Measurements from ENCODE around the gene OLFML1. TPM values are rescaled to one million over a fixed set of nuclear protein-coding genes. Genes with fewer than 3 reads are reported as not detected.

Gene OLFML1
- total and polyA plus RNA-seq, 2 donors = 15.7 to 48.0 TPM

GRCh38 chr11:7522121-7522520 lies 36.8 kb downstream of the OLFML1 start:
- Histone ChIP-seq H3K4me1 (ENCODE audit: insufficient read depth) (peaks cover 2% of the 10 kb centered on the region), H3K4me3 (ENCODE audit: low read depth, low read length) (no peak overlapping the region), H3K36me3 (ENCODE audit: insufficient read depth) (no peaks in the 10 kb centered on the region), H3K27ac (ENCODE audit: low read depth) (no peak overlapping the region)
- no peak for DNase-seq (ENCODE audit: extremely low spot score)
- WGBS = 65% methylated on average over 4 of the region's 4 CpGs

- no peak for DNase-seq (ENCODE audit: extremely low spot score)
- 94% methylated on average over 4 of the region's 4 CpGs for WGBS
- H3K4me1 ChIP-seq (ENCODE audit: insufficient read depth) = peaks cover 2% of the 10 kb centered on the region
- H3K27ac ChIP-seq (ENCODE audit: low read depth) = no peak overlapping the region
- H3K4me3 ChIP-seq (ENCODE audit: low read depth, low read length) = no peak overlapping the region
- no peaks in the 10 kb centered on the region for H3K36me3 ChIP-seq (ENCODE audit: insufficient read depth)
Observed at GRCh38 chr11:7522546-7522945, 37.2 kb downstream of the OLFML1 start.

- no peak overlapping the region for H3K27ac ChIP-seq (ENCODE audit: low read depth)
- 79% methylated on average over 6 of the region's 6 CpGs for WGBS
- H3K36me3 ChIP-seq (ENCODE audit: insufficient read depth) = no peaks in the 10 kb centered on the region
- peaks cover 2% of the 10 kb centered on the region for H3K4me1 ChIP-seq (ENCODE audit: insufficient read depth)
- no peak for DNase-seq (ENCODE audit: extremely low spot score)
- no peak overlapping the region for H3K4me3 ChIP-seq (ENCODE audit: low read depth, low read length)
Observed at GRCh38 chr11:7523416-7524210, 38.3 kb downstream of the OLFML1 start.

GRCh38 chr11:7524462-7525235 lies 39.3 kb downstream of the OLFML1 start:
- Histone ChIP-seq H3K4me1 (ENCODE audit: insufficient read depth) (peaks cover 2% of the 10 kb centered on the region), H3K27ac (ENCODE audit: low read depth) (no peak overlapping the region), H3K36me3 (ENCODE audit: insufficient read depth) (no peaks in the 10 kb centered on the region), H3K4me3 (ENCODE audit: low read depth, low read length) (no peak overlapping the region)
- WGBS = 89% methylated on average over 6 of the region's 6 CpGs
- no peak for DNase-seq (ENCODE audit: extremely low spot score)

GRCh38 chr11:7525424-7525823 lies 40.1 kb downstream of the OLFML1 start:
- Histone ChIP-seq H3K4me3 (ENCODE audit: low read depth, low read length) (no peak overlapping the region), H3K4me1 (ENCODE audit: insufficient read depth) (peaks cover 2% of the 10 kb centered on the region), H3K36me3 (ENCODE audit: insufficient read depth) (no peaks in the 10 kb centered on the region), H3K27ac (ENCODE audit: low read depth) (no peak overlapping the region)
- 97% methylated on average over 4 of the region's 4 CpGs for WGBS
- no peak for DNase-seq (ENCODE audit: extremely low spot score)

- Histone ChIP-seq H3K36me3 (ENCODE audit: insufficient read depth) (no peaks in the 10 kb centered on the region), H3K4me1 (ENCODE audit: insufficient read depth) (no peaks in the 10 kb centered on the region)
- WGBS = 79% methylated on average over 1 of the region's 1 CpG
Observed at GRCh38 chr11:7527029-7527428, 41.7 kb downstream of the OLFML1 start.

GRCh38 chr11:7528514-7529049 lies 43.3 kb downstream of the OLFML1 start:
- no peak for DNase-seq (ENCODE audit: extremely low spot score)
- no peaks in the 10 kb centered on the region for H3K4me1 ChIP-seq (ENCODE audit: insufficient read depth)
- no peak overlapping the region for H3K4me3 ChIP-seq (ENCODE audit: low read depth, low read length)
- 95% methylated on average over 4 of the region's 4 CpGs for WGBS
- no peak overlapping the region for H3K27ac ChIP-seq (ENCODE audit: low read depth)
- H3K36me3 ChIP-seq (ENCODE audit: insufficient read depth) = no peaks in the 10 kb centered on the region

More at GRCh38 chr11:7527029-7527428, 41.7 kb downstream of the OLFML1 start:
- H3K4me3 ChIP-seq (ENCODE audit: low read depth, low read length) = no peak overlapping the region
- DNase-seq (ENCODE audit: extremely low spot score) = no peak
- no peak overlapping the region for H3K27ac ChIP-seq (ENCODE audit: low read depth)

GRCh38 chr11:7530013-7530640 lies 44.8 kb downstream of the OLFML1 start:
- no peaks in the 10 kb centered on the region for H3K36me3 ChIP-seq (ENCODE audit: insufficient read depth)
- WGBS = 87% methylated on average over 1 of the region's 1 CpG
- no peaks in the 10 kb centered on the region for H3K4me1 ChIP-seq (ENCODE audit: insufficient read depth)
- H3K27ac ChIP-seq (ENCODE audit: low read depth) = no peak overlapping the region
- no peak for DNase-seq (ENCODE audit: extremely low spot score)
- H3K4me3 ChIP-seq (ENCODE audit: low read depth, low read length) = no peak overlapping the region

GRCh38 chr11:7531011-7531410 lies 45.7 kb downstream of the OLFML1 start:
- no peak overlapping the region for H3K4me3 ChIP-seq (ENCODE audit: low read depth, low read length)
- no peak for DNase-seq (ENCODE audit: extremely low spot score)
- H3K4me1 ChIP-seq (ENCODE audit: insufficient read depth) = no peaks in the 10 kb centered on the region
- no peaks in the 10 kb centered on the region for H3K36me3 ChIP-seq (ENCODE audit: insufficient read depth)
- no peak overlapping the region for H3K27ac ChIP-seq (ENCODE audit: low read depth)

GRCh38 chr11:7532405-7533145 lies 47.3 kb downstream of the OLFML1 start:
- no peak overlapping the region for H3K27ac ChIP-seq (ENCODE audit: low read depth)
- H3K4me3 ChIP-seq (ENCODE audit: low read depth, low read length) = no peak overlapping the region
- no peaks in the 10 kb centered on the region for H3K4me1 ChIP-seq (ENCODE audit: insufficient read depth)
- no peaks in the 10 kb centered on the region for H3K36me3 ChIP-seq (ENCODE audit: insufficient read depth)
- no peak for DNase-seq (ENCODE audit: extremely low spot score)
- WGBS = 58% methylated on average over 8 of the region's 8 CpGs

- Histone ChIP-seq H3K36me3 (ENCODE audit: insufficient read depth) (no peaks in the 10 kb centered on the region), H3K4me1 (ENCODE audit: insufficient read depth) (no peaks in the 10 kb centered on the region), H3K4me3 (ENCODE audit: low read depth, low read length) (no peak overlapping the region), H3K27ac (ENCODE audit: low read depth) (no peak overlapping the region)
- WGBS = 82% methylated on average over 8 of the region's 8 CpGs
- DNase-seq (ENCODE audit: extremely low spot score) = no peak
Observed at GRCh38 chr11:7533199-7534041, 48.1 kb downstream of the OLFML1 start.

- Histone ChIP-seq H3K4me1 (ENCODE audit: insufficient read depth) (no peaks in the 10 kb centered on the region), H3K4me3 (ENCODE audit: low read depth, low read length) (no peak overlapping the region), H3K36me3 (ENCODE audit: insufficient read depth) (no peaks in the 10 kb centered on the region), H3K27ac (ENCODE audit: low read depth) (no peak overlapping the region)
- no peak for DNase-seq (ENCODE audit: extremely low spot score)
Observed at GRCh38 chr11:7534042-7534378, 48.7 kb downstream of the OLFML1 start.
